Measurements from ENCODE around the gene TMEM263. TPM values are rescaled to one million over a fixed set of nuclear protein-coding genes. Genes with fewer than 3 reads are reported as not detected.

TMEM263 gene
- 10 to 100 TPM; 24.1 to 37.5 (median 34.4) TPM for total RNA-seq
- total RNA-seq (2013): 27.3 TPM

- H3K4me1 ChIP-seq (ENCODE audit: control insufficient read depth, insufficient read depth, low read length): peaks cover 18% of the 10 kb centered on the region
- H3K27me3 Mint-ChIP-seq (ENCODE audit: low read depth in 2 of 2): no peaks in the 10 kb centered on the region
- H3K4me1 Mint-ChIP-seq: peaks cover 27 to 31% of the 10 kb centered on the region in 2 donors
Observed at GRCh38 chr12:106955377-106956047, at the start of gene TMEM263. TMEM263 (plus strand) TSS chr12:106955907; CDS start chr12:106967117, 11,210 bp downstream.

DNA sequence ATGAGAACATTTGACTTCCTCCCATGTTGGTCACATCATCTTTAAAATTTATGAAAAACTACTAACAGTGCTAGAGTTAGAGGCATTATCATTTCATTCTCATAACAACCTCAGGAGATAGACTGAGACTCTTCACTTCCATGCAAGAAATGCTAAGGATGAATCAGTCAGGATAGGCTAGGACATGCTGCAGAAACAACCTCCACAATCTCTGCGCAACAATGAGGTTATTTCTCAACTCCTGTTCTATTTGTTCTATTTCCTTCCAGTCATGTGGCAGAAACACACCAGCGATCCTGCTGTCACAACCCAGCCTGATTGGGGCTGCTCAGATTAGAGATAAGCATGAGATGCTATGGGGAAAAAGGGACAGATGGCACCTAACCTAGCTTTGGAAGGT is 49.0 kb upstream of the TMEM263 start:
- no peaks in the 10 kb centered on the region for H3K9me3 Mint-ChIP-seq
- no peak for ATAC-seq
- Histone ChIP-seq H3K9me3 (ENCODE audit: control insufficient read depth, insufficient read depth, low read length) (no peaks in the 10 kb centered on the region), H3K4me1 (ENCODE audit: control insufficient read depth, insufficient read depth, low read length) (peaks cover 15% of the 10 kb centered on the region), H3K4me3 (ENCODE audit: low read length) (no peak overlapping the region), H3K36me3 (ENCODE audit: control insufficient read depth, insufficient read depth, low read length) (no peaks in the 10 kb centered on the region), H3K27me3 (ENCODE audit: control insufficient read depth, insufficient read depth, low read length) (peaks cover 21% of the 10 kb centered on the region), H3K27ac (ENCODE audit: low read length) (no peak overlapping the region)
- no peak overlapping the region for H3K27ac Mint-ChIP-seq
- H3K27me3 Mint-ChIP-seq (ENCODE audit: low read depth in 2 of 2): peaks cover 35 to 46% of the 10 kb centered on the region in 2 donors
- TF ChIP-seq, protein P1, sequence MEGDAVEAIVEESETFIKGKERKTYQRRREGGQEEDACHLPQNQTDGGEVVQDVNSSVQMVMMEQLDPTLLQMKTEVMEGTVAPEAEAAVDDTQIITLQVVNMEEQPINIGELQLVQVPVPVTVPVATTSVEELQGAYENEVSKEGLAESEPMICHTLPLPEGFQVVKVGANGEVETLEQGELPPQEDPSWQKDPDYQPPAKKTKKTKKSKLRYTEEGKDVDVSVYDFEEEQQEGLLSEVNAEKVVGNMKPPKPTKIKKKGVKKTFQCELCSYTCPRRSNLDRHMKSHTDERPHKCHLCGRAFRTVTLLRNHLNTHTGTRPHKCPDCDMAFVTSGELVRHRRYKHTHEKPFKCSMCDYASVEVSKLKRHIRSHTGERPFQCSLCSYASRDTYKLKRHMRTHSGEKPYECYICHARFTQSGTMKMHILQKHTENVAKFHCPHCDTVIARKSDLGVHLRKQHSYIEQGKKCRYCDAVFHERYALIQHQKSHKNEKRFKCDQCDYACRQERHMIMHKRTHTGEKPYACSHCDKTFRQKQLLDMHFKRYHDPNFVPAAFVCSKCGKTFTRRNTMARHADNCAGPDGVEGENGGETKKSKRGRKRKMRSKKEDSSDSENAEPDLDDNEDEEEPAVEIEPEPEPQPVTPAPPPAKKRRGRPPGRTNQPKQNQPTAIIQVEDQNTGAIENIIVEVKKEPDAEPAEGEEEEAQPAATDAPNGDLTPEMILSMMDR (IDR thresholded peaks at IDR 0.05): no peak
- H3K4me3 Mint-ChIP-seq: no peak overlapping the region
- no peak for DNase-seq
- no peaks in the 10 kb centered on the region for H3K36me3 Mint-ChIP-seq
- intact Hi-C loops (cut with micrococcal nuclease): no loop called here
- 57% methylated on average over 2 of the region's 2 CpGs for WGBS (ENCODE audit: insufficient coverage)
- H3K4me1 Mint-ChIP-seq: peaks cover 17 to 26% of the 10 kb centered on the region in 2 donors

More at GRCh38 chr12:106955377-106956047, at the start of gene TMEM263:
- ATAC-seq (peak; percentile 81 to 94 (median 86)), DNase-seq (peak; percentile 90 to 97)
- peak within 1 kb of the TSS; percentile 98 for H3K4me3 Mint-ChIP-seq
- intact Hi-C loops (cut with micrococcal nuclease): loop anchor here (1.0 to 5.0 kb wide), 3 partner anchors 72 to 362 kb away; partner anchors contain the start of gene CRY1
- H3K36me3 Mint-ChIP-seq: no peaks in the 10 kb centered on the region
- TF ChIP-seq, protein P1 (IDR thresholded peaks at IDR 0.05): no peak
- H3K9me3 ChIP-seq (ENCODE audit: control insufficient read depth, insufficient read depth, low read length): no peaks in the 10 kb centered on the region
- H3K4me3 ChIP-seq (ENCODE audit: low read length): peak within 1 kb of the TSS; percentile 88
- H3K9me3 Mint-ChIP-seq: no peaks in the 10 kb centered on the region
- H3K27ac Mint-ChIP-seq: peak within 1 kb of the TSS; percentile 89 to 98
- H3K27me3 ChIP-seq (ENCODE audit: control insufficient read depth, insufficient read depth, low read length): no peaks in the 10 kb centered on the region
- under 1% methylated on average over 88 of the region's 88 CpGs for WGBS (ENCODE audit: insufficient coverage)
- peak within 1 kb of the TSS; percentile 92 for H3K27ac ChIP-seq (ENCODE audit: low read length)
- no peaks in the 10 kb centered on the region for H3K36me3 ChIP-seq (ENCODE audit: control insufficient read depth, insufficient read depth, low read length)

GRCh38 chr12:106907411-106907810 is 48.3 kb upstream of the TMEM263 start:
- Mint-ChIP-seq H3K36me3 (no peaks in the 10 kb centered on the region), H3K27ac (no peak overlapping the region), H3K27me3 (ENCODE audit: low read depth in 2 of 2) (peaks cover 30 to 39% of the 10 kb centered on the region in 2 donors), H3K4me1 (peaks cover 17 to 28% of the 10 kb centered on the region in 2 donors), H3K4me3 (no peak overlapping the region), H3K9me3 (no peaks in the 10 kb centered on the region)
- Histone ChIP-seq H3K27ac (ENCODE audit: low read length) (no peak overlapping the region), H3K9me3 (ENCODE audit: control insufficient read depth, insufficient read depth, low read length) (no peaks in the 10 kb centered on the region), H3K4me1 (ENCODE audit: control insufficient read depth, insufficient read depth, low read length) (peaks cover 15% of the 10 kb centered on the region), H3K36me3 (ENCODE audit: control insufficient read depth, insufficient read depth, low read length) (no peaks in the 10 kb centered on the region), H3K4me3 (ENCODE audit: low read length) (no peak overlapping the region), H3K27me3 (ENCODE audit: control insufficient read depth, insufficient read depth, low read length) (peaks cover 17% of the 10 kb centered on the region)
- DNase-seq (peak in 1 of 2 donors; percentile 14), ATAC-seq (no peak)
- WGBS (ENCODE audit: insufficient coverage): 34% methylated on average over 5 of the region's 5 CpGs
- intact Hi-C loops (cut with micrococcal nuclease): no loop called here
- TF ChIP-seq, protein P1 (IDR thresholded peaks at IDR 0.05): peak; percentile 14

All from natural killer cell (primary cell).